HepG2 (cell line): ENCODE results near the gene EVA1A.

ENCODE experiments used
- DPF2 ChIP-seq: sonication (generic); formaldehyde crosslinking; IDR thresholded peaks from 2 replicates; pipeline ENCODE4 v1.4.0; 2020; ENCODE audit warnings: mild to moderate bottlenecking, low read depth, missing genetic modification reagents, borderline replicate concordance
- EZH2 ChIP-seq: conservative IDR thresholded peaks from 2 replicates; pipeline ENCODE4 v1.6.1; 2012; ENCODE audit warnings: mild to moderate bottlenecking, low read depth, low read length, moderate library complexity
- GABPB1 ChIP-seq: IDR thresholded peaks from 2 replicates; pipeline ENCODE4 v1.6.1; 2016; ENCODE audit warnings: mild to moderate bottlenecking, missing genetic modification reagents, moderate library complexity, missing compliant biosample characterization
- MED8 ChIP-seq: sonication (generic); formaldehyde crosslinking; IDR thresholded peaks from 2 replicates; pipeline ENCODE4 v1.8.1; 2023; ENCODE audit warnings: mild to moderate bottlenecking, missing genetic modification reagents; ENCODE audit not compliant: insufficient replicate concordance
- TF ChIP-seq, protein P1 (sequence below): sonication (generic); formaldehyde crosslinking; IDR thresholded peaks from 2 replicates; pipeline ENCODE4 v1.5.0; 2020; ENCODE audit warnings: mild to moderate bottlenecking, missing genetic modification reagents, moderate library complexity
- TF ChIP-seq, protein P2 (sequence below): sonication (generic); formaldehyde crosslinking; IDR thresholded peaks from 2 replicates; pipeline ENCODE4 v1.4.0; 2020; ENCODE audit warnings: missing genetic modification reagents, borderline replicate concordance

GRCh38 chr2:75465317-75465984, 95.3 kb downstream of the EVA1A start:
- TF ChIP-seq, protein P1, sequence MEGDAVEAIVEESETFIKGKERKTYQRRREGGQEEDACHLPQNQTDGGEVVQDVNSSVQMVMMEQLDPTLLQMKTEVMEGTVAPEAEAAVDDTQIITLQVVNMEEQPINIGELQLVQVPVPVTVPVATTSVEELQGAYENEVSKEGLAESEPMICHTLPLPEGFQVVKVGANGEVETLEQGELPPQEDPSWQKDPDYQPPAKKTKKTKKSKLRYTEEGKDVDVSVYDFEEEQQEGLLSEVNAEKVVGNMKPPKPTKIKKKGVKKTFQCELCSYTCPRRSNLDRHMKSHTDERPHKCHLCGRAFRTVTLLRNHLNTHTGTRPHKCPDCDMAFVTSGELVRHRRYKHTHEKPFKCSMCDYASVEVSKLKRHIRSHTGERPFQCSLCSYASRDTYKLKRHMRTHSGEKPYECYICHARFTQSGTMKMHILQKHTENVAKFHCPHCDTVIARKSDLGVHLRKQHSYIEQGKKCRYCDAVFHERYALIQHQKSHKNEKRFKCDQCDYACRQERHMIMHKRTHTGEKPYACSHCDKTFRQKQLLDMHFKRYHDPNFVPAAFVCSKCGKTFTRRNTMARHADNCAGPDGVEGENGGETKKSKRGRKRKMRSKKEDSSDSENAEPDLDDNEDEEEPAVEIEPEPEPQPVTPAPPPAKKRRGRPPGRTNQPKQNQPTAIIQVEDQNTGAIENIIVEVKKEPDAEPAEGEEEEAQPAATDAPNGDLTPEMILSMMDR (CRISPR knock-in tag) = peak; percentile 90
- TF ChIP-seq, protein P2, sequence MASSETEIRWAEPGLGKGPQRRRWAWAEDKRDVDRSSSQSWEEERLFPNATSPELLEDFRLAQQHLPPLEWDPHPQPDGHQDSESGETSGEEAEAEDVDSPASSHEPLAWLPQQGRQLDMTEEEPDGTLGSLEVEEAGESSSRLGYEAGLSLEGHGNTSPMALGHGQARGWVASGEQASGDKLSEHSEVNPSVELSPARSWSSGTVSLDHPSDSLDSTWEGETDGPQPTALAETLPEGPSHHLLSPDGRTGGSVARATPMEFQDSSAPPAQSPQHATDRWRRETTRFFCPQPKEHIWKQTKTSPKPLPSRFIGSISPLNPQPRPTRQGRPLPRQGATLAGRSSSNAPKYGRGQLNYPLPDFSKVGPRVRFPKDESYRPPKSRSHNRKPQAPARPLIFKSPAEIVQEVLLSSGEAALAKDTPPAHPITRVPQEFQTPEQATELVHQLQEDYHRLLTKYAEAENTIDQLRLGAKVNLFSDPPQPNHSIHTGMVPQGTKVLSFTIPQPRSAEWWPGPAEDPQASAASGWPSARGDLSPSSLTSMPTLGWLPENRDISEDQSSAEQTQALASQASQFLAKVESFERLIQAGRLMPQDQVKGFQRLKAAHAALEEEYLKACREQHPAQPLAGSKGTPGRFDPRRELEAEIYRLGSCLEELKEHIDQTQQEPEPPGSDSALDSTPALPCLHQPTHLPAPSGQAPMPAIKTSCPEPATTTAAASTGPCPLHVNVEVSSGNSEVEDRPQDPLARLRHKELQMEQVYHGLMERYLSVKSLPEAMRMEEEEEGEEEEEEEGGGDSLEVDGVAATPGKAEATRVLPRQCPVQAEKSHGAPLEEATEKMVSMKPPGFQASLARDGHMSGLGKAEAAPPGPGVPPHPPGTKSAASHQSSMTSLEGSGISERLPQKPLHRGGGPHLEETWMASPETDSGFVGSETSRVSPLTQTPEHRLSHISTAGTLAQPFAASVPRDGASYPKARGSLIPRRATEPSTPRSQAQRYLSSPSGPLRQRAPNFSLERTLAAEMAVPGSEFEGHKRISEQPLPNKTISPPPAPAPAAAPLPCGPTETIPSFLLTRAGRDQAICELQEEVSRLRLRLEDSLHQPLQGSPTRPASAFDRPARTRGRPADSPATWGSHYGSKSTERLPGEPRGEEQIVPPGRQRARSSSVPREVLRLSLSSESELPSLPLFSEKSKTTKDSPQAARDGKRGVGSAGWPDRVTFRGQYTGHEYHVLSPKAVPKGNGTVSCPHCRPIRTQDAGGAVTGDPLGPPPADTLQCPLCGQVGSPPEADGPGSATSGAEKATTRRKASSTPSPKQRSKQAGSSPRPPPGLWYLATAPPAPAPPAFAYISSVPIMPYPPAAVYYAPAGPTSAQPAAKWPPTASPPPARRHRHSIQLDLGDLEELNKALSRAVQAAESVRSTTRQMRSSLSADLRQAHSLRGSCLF = no peak
- TF ChIP-seq DPF2 (CRISPR knock-in tag) (no peak), GABPB1 (CRISPR knock-in tag) (no peak), MED8 (CRISPR knock-in tag) (no peak), EZH2 (no peak)
